NCI-H146 treated with DMSO at 0.1 percent for 48 hours (cell line): ENCODE results near the gene OR11L1.

Experiments used
- DNase-seq: peaks from one replicate; lab custom pipeline; 2025; ENCODE audit not compliant: unreplicated experiment; lab: John Stamatoyannopoulos, UW

The OR11L1 gene

DNA sequence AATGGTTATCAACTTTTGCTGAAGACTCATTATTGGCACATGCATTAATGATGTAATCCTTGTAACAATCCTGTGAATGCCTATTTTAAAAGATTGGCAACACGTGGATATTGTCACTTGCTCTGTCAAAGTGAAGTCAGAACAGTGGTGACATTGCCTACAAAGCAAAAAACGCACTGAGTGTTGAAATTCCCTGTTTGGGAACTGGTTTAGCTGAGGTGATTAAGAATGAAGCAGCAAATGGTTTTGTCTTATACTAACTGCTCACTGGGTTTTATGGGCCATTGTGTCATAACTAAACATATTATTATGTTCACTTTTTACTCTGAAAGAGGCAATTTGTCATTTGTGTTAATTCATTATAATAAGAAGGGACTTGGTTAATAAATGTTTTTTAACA, 29.1 kb downstream of the OR11L1 start:
- no peak for DNase-seq

DNA sequence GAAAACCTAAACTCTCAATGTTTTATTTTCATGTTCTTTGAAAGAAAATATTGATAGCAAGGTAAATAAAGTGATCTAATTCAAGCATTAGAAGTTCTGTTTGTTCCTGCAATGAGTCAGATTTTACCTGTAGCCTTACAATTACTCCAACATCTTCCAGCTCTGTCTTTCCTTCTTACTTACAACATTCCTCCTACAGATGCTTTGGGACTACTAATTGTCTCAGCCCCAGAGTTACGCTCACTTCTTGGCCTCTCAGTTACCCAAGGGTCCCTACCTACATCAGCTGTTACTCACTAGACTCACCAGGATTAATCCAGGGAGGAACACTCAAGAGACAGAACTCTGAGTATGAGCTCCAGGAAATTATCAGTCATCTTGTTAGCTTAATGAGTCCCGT, 44.2 kb downstream of the OR11L1 start:
- DNase-seq = no peak
